ENCODE measurements around the gene SPTA1.

DNA sequence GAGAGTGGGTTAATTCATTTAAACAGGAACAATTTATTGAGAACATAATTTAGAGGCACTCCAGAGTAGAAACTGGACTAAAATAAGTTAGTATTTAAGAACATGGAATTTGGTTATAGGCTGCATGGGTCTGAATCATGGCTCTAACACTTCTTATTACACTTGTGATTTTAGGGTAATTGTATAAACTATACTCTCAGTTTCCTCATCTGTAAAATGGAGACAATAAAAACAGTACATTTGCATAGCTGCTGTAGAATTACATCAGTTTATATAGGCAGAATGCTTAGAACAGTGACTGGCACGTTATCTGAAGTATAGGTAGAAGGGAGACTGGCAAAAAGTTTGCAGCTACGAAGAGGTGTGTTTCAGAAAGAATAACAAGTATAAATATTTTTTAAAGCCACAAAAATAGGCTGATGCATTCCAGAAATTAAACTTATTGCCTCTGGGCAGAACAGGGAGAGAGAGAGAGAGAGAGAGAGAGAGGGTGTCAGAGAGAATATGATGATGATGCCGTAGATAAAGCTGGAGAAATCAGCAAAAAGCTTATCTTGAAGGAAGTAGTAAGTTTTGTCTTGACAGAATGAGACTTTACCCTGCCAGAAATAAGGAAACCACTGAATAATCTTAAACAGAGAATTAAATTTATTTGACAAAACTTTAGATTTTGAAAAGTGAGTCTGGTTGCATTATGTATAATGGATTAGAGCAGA lies 42.2 kb upstream of the SPTA1 start:
- TF ChIP-seq, protein P1, sequence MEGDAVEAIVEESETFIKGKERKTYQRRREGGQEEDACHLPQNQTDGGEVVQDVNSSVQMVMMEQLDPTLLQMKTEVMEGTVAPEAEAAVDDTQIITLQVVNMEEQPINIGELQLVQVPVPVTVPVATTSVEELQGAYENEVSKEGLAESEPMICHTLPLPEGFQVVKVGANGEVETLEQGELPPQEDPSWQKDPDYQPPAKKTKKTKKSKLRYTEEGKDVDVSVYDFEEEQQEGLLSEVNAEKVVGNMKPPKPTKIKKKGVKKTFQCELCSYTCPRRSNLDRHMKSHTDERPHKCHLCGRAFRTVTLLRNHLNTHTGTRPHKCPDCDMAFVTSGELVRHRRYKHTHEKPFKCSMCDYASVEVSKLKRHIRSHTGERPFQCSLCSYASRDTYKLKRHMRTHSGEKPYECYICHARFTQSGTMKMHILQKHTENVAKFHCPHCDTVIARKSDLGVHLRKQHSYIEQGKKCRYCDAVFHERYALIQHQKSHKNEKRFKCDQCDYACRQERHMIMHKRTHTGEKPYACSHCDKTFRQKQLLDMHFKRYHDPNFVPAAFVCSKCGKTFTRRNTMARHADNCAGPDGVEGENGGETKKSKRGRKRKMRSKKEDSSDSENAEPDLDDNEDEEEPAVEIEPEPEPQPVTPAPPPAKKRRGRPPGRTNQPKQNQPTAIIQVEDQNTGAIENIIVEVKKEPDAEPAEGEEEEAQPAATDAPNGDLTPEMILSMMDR (IDR thresholded peaks at IDR 0.05; ENCODE audit: low read depth, low read length, poor library complexity, severe bottlenecking), result no peak
- no peak for TF ChIP-seq EZH2phosphoT487 (IDR thresholded peaks at IDR 0.05; ENCODE audit: borderline replicate concordance, low read length)
